GM19025 (cell line): ENCODE measurements around the gene SLC26A1.

Source experiments
- ATAC-seq: cut with Tn5 transposase; IDR thresholded peaks from one replicate; pipeline ENCODE4 v1.9.1; 2021; ENCODE audit warnings: mild to moderate bottlenecking, low read depth, moderate library complexity; ENCODE audit not compliant: unreplicated experiment

The SLC26A1 gene

DNA sequence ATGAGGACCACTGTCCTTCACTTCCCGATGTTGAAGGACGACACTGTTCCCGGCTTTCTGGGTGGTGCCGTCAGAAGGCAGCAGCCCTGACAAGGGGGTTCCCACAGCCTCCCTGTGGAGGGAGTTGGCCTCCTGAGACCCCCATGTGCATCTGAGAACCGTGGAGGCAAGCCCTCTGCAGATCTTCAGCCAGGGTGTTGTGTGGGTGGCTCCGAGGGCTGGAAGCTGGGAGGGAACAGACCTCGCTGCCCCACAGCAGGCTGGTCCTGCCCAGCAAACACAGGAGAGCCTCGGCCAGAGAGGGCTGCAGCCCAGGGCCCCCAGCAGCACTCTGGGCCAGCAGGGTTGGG, 36.0 kb downstream of the SLC26A1 start:
- no peak for ATAC-seq

GRCh38 chr4:956531-957230, 36.5 kb downstream of the SLC26A1 start:
- ATAC-seq, result no peak

GRCh38 chr4:955931-956381, 37.2 kb downstream of the SLC26A1 start:
- ATAC-seq, result no peak

GRCh38 chr4:955161-955921, 37.9 kb downstream of the SLC26A1 start:
- ATAC-seq, result no peak

GRCh38 chr4:954211-955020, 38.8 kb downstream of the SLC26A1 start:
- ATAC-seq, result no peak

- ATAC-seq, result no peak
Observed at GRCh38 chr4:953574-953915, 39.7 kb downstream of the SLC26A1 start.

GRCh38 chr4:952881-953573, 40.2 kb downstream of the SLC26A1 start:
- ATAC-seq, result no peak

DNA sequence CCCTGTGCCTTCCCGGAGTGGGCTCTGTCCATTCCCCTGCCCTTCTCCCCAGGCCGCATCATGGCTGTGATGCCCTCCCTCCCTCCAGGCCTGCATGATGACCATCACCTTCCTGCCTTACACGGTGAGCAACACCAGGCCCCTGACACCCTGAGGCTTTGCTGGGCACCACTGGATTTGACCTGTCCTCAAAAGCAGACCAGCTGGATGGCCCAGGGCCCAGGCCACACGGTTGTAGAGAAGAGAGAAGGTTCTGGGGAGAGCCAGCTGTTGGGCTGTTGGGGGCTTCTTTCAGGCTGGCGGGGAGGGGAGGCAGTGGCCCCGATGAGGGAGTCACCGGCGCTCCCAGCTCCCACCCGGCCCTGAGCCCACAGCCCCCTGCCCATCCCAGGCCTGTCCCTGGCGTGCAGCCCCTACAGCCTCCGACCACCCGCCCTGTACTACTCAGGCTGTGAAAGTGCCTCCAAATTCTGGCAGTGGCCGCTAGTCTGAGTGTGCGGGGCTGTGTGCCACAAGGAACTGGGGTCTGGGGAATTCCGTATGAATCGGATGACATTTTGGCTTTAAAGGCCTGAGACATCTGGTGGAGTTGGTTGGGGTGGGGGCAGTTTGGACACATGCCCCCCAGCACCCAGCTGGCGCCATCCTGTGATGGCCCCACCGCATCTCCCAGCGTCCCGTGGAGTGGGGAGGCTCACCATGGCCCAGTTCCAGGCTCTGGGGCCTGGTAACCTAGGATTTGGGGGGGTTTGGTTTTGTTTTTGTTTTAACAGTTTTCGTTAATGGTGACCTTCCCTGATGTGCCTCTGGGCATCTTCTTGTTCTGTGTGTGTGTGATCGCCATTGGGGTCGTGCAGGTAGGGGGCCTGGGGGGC, 41.4 kb downstream of the SLC26A1 start:
- no peak for ATAC-seq

DNA sequence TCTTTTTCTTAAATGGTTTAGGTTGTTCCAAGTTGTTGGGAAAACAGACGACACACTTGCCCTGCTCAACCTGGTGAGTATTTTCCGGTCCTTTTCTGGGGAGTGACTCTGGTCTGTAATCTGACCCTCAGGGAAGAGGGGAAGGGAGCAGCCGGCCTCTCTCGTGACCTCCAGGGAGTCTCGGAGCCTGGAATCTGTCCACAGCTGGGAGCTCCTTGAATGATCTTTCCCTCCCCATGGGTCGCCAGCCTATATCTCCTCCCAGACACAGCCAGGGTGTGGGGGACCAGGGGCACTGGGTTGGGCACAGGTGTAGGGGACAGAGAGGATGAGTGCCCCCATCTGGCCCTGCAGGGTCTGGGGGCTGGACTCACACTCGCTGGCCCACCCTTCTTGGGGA, 42.0 kb downstream of the SLC26A1 start:
- no peak for ATAC-seq

- ATAC-seq, result no peak
Observed at GRCh38 chr4:950136-951020, 42.8 kb downstream of the SLC26A1 start.

GRCh38 chr4:949656-950055, 43.5 kb downstream of the SLC26A1 start:
- no peak for ATAC-seq

- no peak for ATAC-seq
Observed at GRCh38 chr4:948936-949300, 44.3 kb downstream of the SLC26A1 start.

DNA sequence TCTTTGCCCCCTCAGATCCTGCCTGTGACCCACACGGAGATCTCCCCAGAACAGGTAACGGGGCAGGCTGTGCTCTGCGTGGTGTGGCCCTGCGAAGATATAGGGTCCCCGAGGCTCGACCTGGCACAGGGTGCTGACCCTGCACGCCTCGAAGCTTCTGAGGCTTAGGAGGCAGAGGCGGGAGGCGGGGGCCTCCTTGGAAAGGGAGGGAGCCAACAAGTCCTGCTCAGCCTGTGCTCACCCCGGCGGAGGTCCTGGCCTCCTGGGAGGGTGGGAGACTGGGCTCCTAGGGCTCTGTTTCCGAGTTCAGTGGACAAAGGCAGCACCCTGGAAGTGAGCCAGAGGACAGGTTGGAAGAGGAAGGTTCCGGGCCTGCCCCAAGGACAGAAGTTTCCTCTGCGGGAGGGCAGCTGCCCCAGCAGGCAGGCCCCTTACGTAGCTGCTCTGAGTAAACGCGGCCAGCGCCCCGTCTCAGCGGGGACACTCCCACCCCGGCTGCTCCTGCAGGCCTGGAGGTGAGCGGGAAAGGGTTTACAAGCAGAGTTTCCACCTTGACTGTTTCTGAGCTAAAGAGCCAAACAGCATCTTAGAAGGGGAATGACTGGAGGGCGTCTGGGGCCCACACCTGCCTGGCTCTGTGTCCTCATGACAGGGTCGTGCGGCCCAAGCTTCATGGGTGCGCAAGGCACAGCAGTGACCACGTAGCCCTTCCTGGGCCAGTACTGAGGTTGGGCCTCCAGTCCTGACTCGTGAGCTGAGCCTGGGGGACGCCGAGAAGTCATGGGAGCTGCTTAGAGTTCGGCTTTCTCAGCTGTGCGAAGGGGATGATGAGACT, 44.9 kb downstream of the SLC26A1 start:
- no peak for ATAC-seq

DNA sequence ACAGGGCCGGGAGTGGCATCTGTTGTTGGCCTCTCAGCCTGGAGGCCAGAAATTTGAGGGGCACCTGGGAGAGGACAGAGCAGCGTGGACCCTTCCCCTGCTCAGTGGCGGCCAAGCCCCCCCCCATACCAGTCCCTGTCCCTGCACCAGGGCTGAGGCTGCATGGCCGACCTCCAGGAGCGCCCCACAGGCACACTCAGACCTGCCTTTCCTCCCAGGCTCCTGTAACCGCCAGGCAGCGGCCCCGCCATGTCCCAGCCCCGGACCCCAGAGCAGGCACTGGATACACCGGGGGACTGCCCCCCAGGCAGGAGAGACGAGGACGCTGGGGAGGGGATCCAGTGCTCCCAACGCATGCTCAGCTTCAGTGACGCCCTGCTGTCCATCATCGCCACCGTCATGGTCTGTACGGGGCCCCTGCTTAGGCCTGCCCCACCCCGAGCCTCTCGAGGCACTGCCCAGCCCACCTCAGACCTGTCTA, 45.7 kb downstream of the SLC26A1 start:
- no peak for ATAC-seq

GRCh38 chr4:946517-947471, 46.4 kb downstream of the SLC26A1 start:
- no peak for ATAC-seq

DNA sequence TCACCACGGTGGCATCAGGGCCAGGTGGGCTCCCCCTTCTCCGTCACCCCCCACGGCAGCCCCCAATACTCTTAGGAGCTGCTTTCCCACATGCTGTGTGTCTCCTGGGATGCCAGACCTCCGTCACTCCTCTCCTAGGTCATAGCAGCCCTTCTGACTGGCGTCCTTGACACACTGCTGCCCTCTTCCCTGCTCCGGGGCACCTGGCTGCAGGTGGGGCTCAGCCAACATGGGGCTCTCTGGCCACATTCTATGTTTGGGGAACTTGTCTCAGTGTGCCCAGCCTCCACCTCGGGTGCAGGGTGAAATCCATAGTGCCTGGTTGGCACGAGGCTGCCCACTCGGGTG, 47.1 kb downstream of the SLC26A1 start:
- no peak for ATAC-seq
